ENCODE measurements around the gene RTN4. TPM values are rescaled to one million over a fixed set of nuclear protein-coding genes. Genes with fewer than 3 reads are reported as not detected.

RTN4 gene
- total RNA-seq, 1 experiment from 2014 or later: 391 TPM

DNA sequence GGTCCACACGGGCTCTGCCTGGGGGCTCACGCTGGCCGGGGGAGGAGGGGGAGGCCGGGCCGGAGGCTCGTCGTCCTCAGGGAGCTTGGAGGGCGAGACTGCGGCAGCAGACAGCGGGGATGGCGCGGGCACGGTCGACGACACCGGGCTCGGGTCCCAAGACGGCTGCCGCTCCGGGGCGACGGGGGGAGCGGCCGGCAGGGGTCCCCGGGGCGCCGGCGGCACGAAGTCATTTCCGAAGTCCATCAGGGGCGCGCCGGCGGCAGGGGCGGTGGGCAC, 491 bp downstream of the RTN4 start:
- H3K9me3 Mint-ChIP-seq (ENCODE audit: unreplicated experiment): no peaks in the 10 kb centered on the region
- H3K27me3 Mint-ChIP-seq (ENCODE audit: insufficient read depth, unreplicated experiment): no peaks in the 10 kb centered on the region
- no TSS peak for BruUV-seq (replicated peaks)
- ChIA-PET CTCF (interaction anchor here (0.6 to 6.7 kb wide), 15 partner anchors 24 to 281 kb away, joined by 3 to 100 read pairs (median 4); no protein-coding TSS in a partner anchor), POLR2A (interaction anchor here (0.7 to 6.1 kb wide), 27 partner anchors 9 to 491 kb away, joined by 3 to 289 read pairs (median 9); partner anchors contain the start of genes CLHC1, EML6 and RPS27A)
- H3K27ac Mint-ChIP-seq (ENCODE audit: low read depth, unreplicated experiment): peak overlapping the region; percentile 99
- peaks cover 21% of the 10 kb centered on the region for H3K36me3 Mint-ChIP-seq (ENCODE audit: insufficient read depth, unreplicated experiment)
- no peak for DNase-seq (ENCODE audit: unreplicated experiment)
- intact Hi-C loops (cut with micrococcal nuclease): loop anchor here (1.0 to 2.0 kb wide), 5 partner anchors 35 to 150 kb away; no protein-coding TSS in a partner anchor
- peaks cover 28% of the 10 kb centered on the region for H3K4me1 Mint-ChIP-seq (ENCODE audit: insufficient read depth, unreplicated experiment)
- TF ChIP-seq, protein P1, sequence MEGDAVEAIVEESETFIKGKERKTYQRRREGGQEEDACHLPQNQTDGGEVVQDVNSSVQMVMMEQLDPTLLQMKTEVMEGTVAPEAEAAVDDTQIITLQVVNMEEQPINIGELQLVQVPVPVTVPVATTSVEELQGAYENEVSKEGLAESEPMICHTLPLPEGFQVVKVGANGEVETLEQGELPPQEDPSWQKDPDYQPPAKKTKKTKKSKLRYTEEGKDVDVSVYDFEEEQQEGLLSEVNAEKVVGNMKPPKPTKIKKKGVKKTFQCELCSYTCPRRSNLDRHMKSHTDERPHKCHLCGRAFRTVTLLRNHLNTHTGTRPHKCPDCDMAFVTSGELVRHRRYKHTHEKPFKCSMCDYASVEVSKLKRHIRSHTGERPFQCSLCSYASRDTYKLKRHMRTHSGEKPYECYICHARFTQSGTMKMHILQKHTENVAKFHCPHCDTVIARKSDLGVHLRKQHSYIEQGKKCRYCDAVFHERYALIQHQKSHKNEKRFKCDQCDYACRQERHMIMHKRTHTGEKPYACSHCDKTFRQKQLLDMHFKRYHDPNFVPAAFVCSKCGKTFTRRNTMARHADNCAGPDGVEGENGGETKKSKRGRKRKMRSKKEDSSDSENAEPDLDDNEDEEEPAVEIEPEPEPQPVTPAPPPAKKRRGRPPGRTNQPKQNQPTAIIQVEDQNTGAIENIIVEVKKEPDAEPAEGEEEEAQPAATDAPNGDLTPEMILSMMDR (IDR thresholded peaks at IDR 0.05; ENCODE audit: unreplicated experiment): no peak
- H3K4me3 Mint-ChIP-seq (ENCODE audit: unreplicated experiment): peak overlapping the region; percentile 94

DNA sequence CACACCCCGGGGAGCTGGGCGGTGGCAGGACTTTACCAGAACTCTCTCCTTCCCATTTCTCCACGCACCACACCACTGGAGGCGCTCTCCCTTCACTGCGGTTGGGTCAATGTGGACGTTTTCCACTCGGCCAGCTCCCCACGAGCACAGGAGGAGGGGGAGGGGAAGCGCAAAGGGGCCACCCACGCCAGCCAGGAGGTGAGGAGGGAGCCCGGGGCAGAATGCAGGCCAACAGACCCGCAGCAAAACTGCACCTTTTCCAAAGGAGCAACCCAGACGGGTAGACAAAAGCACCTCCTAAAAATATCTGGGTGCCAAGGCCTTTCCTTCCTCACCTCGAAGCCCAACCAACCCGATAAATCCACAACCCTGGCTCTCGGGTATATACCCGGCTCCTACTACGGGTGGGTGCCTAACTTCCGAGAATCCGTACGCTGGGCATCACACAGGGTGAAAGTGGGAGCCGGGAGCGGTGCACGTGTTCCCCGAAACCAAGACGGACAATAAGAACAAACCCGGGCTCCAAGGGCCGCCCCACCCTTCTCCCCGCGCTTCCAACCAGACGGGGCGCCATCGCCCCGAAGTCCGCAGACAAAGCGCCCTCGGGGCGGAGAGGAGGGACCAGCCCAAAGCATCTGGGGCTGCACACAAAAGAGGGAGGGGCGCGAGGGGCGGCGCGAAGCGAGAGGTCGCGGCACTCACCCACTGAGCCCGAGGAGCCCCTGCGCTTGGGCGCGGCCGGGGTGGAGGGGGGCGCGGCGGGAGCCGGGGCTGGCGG, 1.0 kb downstream of the RTN4 start:
- H3K4me3 Mint-ChIP-seq (ENCODE audit: unreplicated experiment): peak overlapping the region; percentile 94
- no TSS peak for BruUV-seq (replicated peaks)
- peaks cover 21% of the 10 kb centered on the region for H3K36me3 Mint-ChIP-seq (ENCODE audit: insufficient read depth, unreplicated experiment)
- peak overlapping the region; percentile 99 for H3K27ac Mint-ChIP-seq (ENCODE audit: low read depth, unreplicated experiment)
- no peaks in the 10 kb centered on the region for H3K27me3 Mint-ChIP-seq (ENCODE audit: insufficient read depth, unreplicated experiment)
- peaks cover 28% of the 10 kb centered on the region for H3K4me1 Mint-ChIP-seq (ENCODE audit: insufficient read depth, unreplicated experiment)
- TF ChIP-seq, protein P1 (IDR thresholded peaks at IDR 0.05; ENCODE audit: unreplicated experiment): peak; percentile 35
- POLR2A ChIA-PET: interaction anchor here (0.6 to 6.1 kb wide), 39 partner anchors 8 to 569 kb away, joined by 3 to 289 read pairs (median 6); partner anchors contain the start of genes CCDC88A, CLHC1, PPP4R3B and RPS27A
- peak; percentile 80 for DNase-seq (ENCODE audit: unreplicated experiment)
- no peaks in the 10 kb centered on the region for H3K9me3 Mint-ChIP-seq (ENCODE audit: unreplicated experiment)
- CTCF ChIA-PET: interaction anchor here (0.6 to 6.7 kb wide), 38 partner anchors 8 to 298 kb away, joined by 3 to 100 read pairs (median 5); no protein-coding TSS in a partner anchor
- intact Hi-C loops (cut with micrococcal nuclease): loop anchor here (2.0 kb wide), 1 partner anchor 34 kb away; no protein-coding TSS in a partner anchor

DNA sequence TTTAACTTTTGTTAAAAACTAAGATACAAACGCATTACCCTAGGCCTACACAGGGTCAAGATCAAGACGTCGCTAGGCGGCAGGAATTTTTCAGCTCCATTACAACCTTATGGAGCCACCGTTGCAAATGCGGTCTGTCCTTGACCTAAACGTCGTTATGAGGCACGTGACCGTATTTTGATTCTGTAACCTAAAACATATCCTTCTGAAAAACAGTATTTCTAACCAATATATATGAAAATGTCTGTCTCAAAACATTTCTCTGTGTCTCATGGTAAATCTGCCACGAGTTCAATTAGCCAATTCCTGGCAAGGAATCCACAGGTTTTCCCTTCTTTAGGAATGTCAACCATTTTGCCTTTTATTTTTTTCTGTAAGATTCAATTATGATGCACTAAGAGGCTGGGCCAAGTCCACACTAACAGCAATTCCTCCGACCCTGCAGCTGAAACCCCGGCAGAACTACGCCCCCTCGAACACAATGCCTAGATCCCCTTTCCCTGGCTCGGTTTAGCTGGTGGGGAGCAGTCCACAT, 1.7 kb downstream of the RTN4 start:
- DNase-seq (ENCODE audit: unreplicated experiment): peak; percentile 64
- BruUV-seq (replicated peaks): TSS peak; percentile 31
- peaks cover 21% of the 10 kb centered on the region for H3K36me3 Mint-ChIP-seq (ENCODE audit: insufficient read depth, unreplicated experiment)
- POLR2A ChIA-PET: interaction anchor here (0.6 to 6.1 kb wide), 38 partner anchors 8 to 570 kb away, joined by 3 to 289 read pairs (median 4); partner anchors contain the start of genes CCDC88A, CLHC1, PPP4R3B and RPS27A
- CTCF ChIA-PET: interaction anchor here (0.5 to 6.7 kb wide), 39 partner anchors 8 to 812 kb away, joined by 3 to 100 read pairs (median 4); no protein-coding TSS in a partner anchor
- peak overlapping the region; percentile 94 for H3K4me3 Mint-ChIP-seq (ENCODE audit: unreplicated experiment)
- TF ChIP-seq, protein P1 (IDR thresholded peaks at IDR 0.05; ENCODE audit: unreplicated experiment): no peak
- H3K27ac Mint-ChIP-seq (ENCODE audit: low read depth, unreplicated experiment): peak overlapping the region; percentile 99
- intact Hi-C loops (cut with micrococcal nuclease): loop anchor here (2.0 kb wide), 1 partner anchor 34 kb away; no protein-coding TSS in a partner anchor
- peaks cover 28% of the 10 kb centered on the region for H3K4me1 Mint-ChIP-seq (ENCODE audit: insufficient read depth, unreplicated experiment)
- H3K9me3 Mint-ChIP-seq (ENCODE audit: unreplicated experiment): no peaks in the 10 kb centered on the region
- H3K27me3 Mint-ChIP-seq (ENCODE audit: insufficient read depth, unreplicated experiment): no peaks in the 10 kb centered on the region

Measured in MCF 10A (cell line).